GM18505 (cell line): ENCODE results near the gene BANP.
"Not testable (repeated sequence)": the region's sequence is repeated elsewhere in the genome, so short reads cannot be mapped to it uniquely, and the experiment has no call there.

Source experiments
- ATAC-seq: cut with Tn5 transposase; IDR thresholded peaks from one replicate; pipeline ENCODE4 v1.9.1; 2021; ENCODE audit not compliant: unreplicated experiment
- POLR2A ChIP-seq: IDR thresholded peaks from 4 replicates; pipeline ENCODE4 v1.6.1; 2011; ENCODE audit warnings: borderline replicate concordance; ENCODE audit not compliant: insufficient read depth, insufficient read length; ENCODE audit errors: extremely low read depth

BANP gene

GRCh38 chr16:88020516-88020885, 69.3 kb downstream of the BANP start:
- TF ChIP-seq POLR2A: no peak

GRCh38 chr16:88021041-88021970, 70.1 kb downstream of the BANP start:
- ATAC-seq: not testable (repeated sequence)

More at GRCh38 chr16:88020516-88020885, 69.3 kb downstream of the BANP start:
- ATAC-seq: no peak

DNA sequence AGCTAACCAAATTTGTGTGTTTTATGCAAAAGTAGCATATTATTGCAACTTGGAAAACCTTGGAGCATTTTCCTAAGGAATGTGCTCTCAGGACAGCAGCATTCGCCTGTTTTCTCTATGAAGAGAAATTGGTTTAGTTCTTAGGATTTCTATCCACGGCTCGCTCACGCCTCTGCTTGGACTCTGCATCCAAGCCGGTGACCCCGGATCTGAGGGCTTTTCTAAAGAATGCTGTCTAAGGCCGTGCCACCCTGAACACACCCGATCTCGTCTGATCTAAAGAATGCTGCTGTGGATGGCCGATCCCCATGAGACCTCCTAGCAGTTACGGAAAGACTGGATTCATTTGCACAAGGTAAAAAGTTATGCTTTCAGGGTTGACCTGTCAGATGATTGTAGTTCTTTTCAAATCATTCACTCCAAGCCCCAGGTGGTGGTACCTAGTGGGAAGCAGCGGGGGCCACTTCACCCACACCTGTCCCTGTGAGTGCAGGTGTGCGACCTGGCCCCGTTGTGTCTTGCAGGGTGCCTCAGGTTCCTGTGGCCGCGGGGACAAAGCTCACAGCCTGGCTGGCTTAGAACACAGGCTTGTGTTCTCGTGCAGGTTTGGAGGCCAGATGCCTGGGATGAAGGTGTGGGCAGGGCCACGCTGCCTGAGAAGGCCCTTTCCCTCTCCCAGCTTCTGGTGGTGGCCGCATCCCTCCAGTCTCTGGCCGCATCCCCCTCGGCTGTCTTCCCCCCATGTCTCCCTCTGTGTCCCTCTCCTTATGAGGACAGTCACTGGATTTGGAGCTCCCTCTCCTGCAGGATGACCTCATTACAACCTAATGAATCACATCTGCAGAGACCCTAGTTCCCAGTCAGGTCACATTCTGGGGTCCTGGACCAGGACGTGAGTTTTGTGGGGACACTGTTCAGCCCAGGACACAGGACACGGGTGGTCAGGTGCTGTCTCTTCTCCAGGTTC, 71.1 kb downstream of the BANP start:
- TF ChIP-seq POLR2A: no peak
- ATAC-seq: no peak

GRCh38 chr16:88023366-88023765, 72.1 kb downstream of the BANP start:
- no peak for TF ChIP-seq POLR2A
- ATAC-seq: no peak

DNA sequence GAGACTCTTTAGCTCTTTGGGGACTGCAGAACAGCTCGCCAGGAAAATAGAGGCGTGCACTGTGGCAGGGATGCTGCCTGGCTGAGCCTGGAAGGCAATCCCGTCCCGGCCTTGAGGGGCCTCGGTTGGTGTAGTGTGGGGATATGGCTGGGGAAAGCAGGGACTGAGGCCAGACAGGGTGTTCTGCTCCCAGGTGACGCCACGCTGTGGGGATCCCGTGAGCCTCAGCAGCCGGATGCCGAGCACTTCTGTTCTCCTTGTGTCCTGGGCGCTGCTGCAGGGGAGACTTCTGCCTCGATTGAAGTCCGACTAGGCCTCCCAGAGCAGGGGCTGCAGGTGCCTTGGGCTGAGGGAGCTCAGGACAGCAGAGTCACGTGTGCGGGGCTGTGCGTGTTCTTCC, 72.6 kb downstream of the BANP start:
- TF ChIP-seq POLR2A: no peak
- no peak for ATAC-seq

GRCh38 chr16:88024491-88025085, 73.4 kb downstream of the BANP start:
- ATAC-seq: not testable (repeated sequence)

DNA sequence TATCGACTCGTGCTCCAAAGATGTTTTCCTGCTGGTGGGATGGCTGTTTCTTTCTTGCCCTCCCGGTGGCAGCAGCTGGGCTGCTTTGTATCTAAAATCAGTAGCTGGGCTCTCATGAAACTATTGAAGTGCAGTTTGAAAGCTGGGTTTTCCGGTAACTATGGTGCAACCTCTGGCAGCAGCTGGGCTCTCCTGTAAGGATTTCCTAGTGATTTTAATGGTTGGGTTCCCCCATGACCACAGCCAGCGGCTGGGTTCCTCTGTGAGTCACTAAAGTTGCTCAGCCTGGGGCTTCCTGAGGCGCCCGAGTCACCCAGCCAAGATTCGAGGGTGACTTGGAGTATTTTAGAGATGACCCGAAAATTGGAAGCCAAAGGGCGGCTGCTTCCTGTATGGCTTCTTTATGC, 73.9 kb downstream of the BANP start:
- not testable (repeated sequence) for ATAC-seq

DNA sequence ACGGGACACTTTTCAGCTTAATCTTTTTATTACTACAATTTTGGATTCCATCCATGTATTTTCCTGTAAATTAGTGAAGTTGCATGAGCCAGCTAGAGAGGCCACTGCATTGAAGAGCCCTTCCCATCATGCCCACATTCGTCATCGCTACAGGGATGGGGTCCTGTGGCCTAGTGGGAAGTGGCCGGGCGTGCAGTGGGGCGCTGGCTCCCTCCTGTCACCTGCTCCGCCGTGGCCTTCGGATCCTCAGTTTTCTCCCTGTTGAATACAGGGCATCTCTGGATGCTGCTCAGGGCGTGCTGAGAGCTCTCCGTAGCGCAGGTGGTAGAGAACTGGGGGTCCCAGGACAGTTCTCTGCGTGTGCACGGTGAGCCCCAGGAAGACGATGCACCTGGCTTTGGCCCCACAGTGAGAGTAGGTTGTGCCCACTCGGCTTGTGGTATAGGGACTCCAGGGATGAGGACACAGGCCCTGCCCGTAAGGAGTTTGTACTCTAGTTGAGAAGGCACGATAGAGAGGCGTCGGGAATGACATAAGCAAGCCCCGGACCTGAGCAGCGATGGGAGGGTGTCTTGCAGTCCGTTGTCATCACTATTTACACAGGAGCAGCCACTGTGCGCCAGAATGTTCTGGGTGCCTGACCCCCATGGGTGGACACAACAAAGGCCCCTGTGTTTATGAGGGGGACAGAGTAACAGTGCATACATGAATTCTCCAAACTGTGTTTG, 74.8 kb downstream of the BANP start:
- ATAC-seq: not testable (repeated sequence)

GRCh38 chr16:88026964-88027938, 76.0 kb downstream of the BANP start:
- ATAC-seq: no peak
- no peak for TF ChIP-seq POLR2A

GRCh38 chr16:88028177-88028930, 77.1 kb downstream of the BANP start:
- ATAC-seq: not testable (repeated sequence)

- TF ChIP-seq POLR2A: no peak
- no peak for ATAC-seq
Measured at GRCh38 chr16:88030498-88030897, 79.3 kb downstream of the BANP start.

DNA sequence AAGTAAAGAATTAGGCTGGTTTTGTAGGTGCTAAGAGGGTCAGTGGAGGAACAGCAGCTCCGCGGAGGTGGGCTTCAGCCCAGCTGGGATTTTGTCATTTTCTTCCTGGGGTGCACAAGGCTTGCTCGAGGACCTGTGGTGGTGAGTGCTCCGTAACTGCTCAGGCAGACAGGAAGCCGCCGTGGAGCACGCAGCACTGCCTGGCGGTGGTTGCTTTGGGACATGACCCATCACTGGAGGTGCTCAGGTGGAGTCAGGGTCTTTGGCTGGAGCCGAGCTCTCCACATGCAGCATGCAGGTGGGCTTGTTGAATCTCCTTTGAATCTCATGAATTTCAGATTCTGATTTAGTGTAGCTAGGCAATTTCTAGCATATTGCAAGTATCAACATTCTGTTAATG, 79.7 kb downstream of the BANP start:
- ATAC-seq: not testable (repeated sequence)

DNA sequence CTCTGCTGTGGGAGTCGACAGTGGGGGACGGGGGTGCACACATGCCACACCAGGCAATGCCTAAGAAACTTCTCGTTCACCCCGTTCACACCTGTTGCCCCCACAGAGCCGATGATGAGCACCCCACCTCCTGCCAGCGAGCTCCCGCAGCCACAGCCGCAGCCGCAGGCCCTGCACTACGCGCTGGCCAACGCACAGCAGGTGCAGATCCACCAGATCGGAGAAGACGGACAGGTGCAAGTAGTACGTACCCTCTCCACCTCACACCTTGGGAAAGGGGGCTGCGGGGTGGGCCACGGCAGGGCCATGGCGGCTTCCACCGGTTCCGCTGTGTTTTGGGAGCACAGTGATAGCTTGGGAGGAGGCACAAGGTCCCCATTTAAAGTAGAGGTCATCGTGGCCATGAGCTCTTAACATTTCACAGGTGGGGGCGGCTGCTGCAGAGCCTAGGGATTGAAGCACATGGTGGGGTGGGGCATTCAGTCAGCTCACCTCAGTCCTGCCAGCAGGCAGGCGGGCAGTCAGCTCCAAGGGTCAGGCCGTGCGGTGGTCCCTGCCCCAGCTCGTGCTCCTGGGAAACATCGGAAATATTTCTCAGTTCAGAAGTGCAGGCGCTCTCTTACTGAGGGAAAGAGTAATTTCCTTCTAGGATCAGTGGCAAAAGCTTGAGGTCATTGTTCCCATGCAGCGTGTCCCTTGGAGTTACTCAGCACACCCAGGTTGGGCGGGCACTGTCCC, 81.9 kb downstream of the BANP start:
- ATAC-seq: not testable (repeated sequence)
